Neural cell (in vitro differentiated cells): ENCODE data around the gene ALG5. TPM values are rescaled to one million over a fixed set of nuclear protein-coding genes. Genes with fewer than 3 reads are reported as not detected.

Experiments used
- H2AFZ ChIP-seq: fragments of 200-600, 300-800 bp; sonication (generic), shearing (Covaris generic); 2 replicates; pipeline ENCODE4 v1.6.0; 2014; ENCODE audit warnings: low read depth, mild to moderate bottlenecking, antibody characterized with exemption, low read length, moderate library complexity
- H3F3A ChIP-seq: fragments of 200-600 bp; shearing (Covaris generic); 2 replicates; pipeline ENCODE4 v1.6.1; 2016; ENCODE audit warnings: mild to moderate bottlenecking, moderate library complexity, mixed read lengths, antibody characterized with exemption, low read length; ENCODE audit not compliant: insufficient read depth, poor library complexity, severe bottlenecking
- H3K27ac ChIP-seq: fragments of 200-600, 300-800 bp; sonication (generic), shearing (Covaris generic); 2 replicates; pipeline ENCODE4 v1.5.1; 2014; ENCODE audit warnings: mild to moderate bottlenecking, low read length, moderate library complexity
- H3K27me3 ChIP-seq: fragments of 300-800, 200-600 bp; sonication (generic), shearing (Covaris generic); 2 replicates; pipeline ENCODE4 v1.6.0; 2014; ENCODE audit warnings: mild to moderate bottlenecking, low read depth, low read length, moderate library complexity; ENCODE audit not compliant: insufficient read depth
- H3K36me3 ChIP-seq: fragments of 300-800, 200-600 bp; sonication (generic), shearing (Covaris generic); 2 replicates; pipeline ENCODE4 v1.5.1; 2014; ENCODE audit warnings: mild to moderate bottlenecking, antibody characterized with exemption, low read length, moderate library complexity; ENCODE audit not compliant: insufficient read depth
- H3K4me2 ChIP-seq: fragments of 300-800, 200-600 bp; sonication (generic), shearing (Covaris generic); 2 replicates; pipeline ENCODE4 v1.6.0; 2014; ENCODE audit warnings: mild to moderate bottlenecking, low read length
- H3K4me3 ChIP-seq: fragments of 300-800, 200-600 bp; sonication (generic), shearing (Covaris generic); 2 replicates; pipeline ENCODE4 v1.5.1; 2014; ENCODE audit warnings: mild to moderate bottlenecking, low read length, moderate library complexity
- H3K79me2 ChIP-seq: fragments of 200-600 bp; shearing (Covaris generic); replicated peaks from 2 replicates; pipeline ENCODE4 v1.6.0; 2014; ENCODE audit warnings: mild to moderate bottlenecking, low read length, moderate library complexity; ENCODE audit not compliant: insufficient read depth
- H3K9ac ChIP-seq: fragments of 300-800, 200-600 bp; sonication (generic), shearing (Covaris generic); 2 replicates; pipeline ENCODE4 v1.6.1; 2016; ENCODE audit warnings: mild to moderate bottlenecking, low read length, mixed read lengths
- H3K9me2 ChIP-seq: fragments of 200-600 bp; shearing (Covaris generic); 2 replicates; pipeline ENCODE4 v1.6.1; 2016; ENCODE audit warnings: mild to moderate bottlenecking, low read length, mixed read lengths; ENCODE audit not compliant: insufficient read depth
- H3K9me3 ChIP-seq: fragments of 200-600, 300-800 bp; sonication (generic), shearing (Covaris generic); 2 replicates; pipeline ENCODE4 v1.6.1; 2016; ENCODE audit warnings: mild to moderate bottlenecking, mixed run types, low read length, moderate library complexity, mixed read lengths
- H4K20me1 ChIP-seq: fragments of 200-600 bp; shearing (Covaris generic); 2 replicates; pipeline ENCODE4 v1.6.1; 2016; ENCODE audit warnings: mild to moderate bottlenecking, mixed run types; ENCODE audit not compliant: insufficient read depth
- EP300 ChIP-seq: fragments of 450-650 bp; conservative IDR thresholded peaks from 2 replicates; pipeline ENCODE4 v1.6.1; 2014; ENCODE audit warnings: antibody characterized with exemption, mild to moderate bottlenecking, moderate library complexity; ENCODE audit not compliant: poor library complexity, severe bottlenecking
- EZH2 ChIP-seq: fragments of 200-600, 300-800 bp; shearing (Covaris generic), sonication (generic); IDR thresholded peaks from 2 replicates; pipeline ENCODE4 v1.6.1; 2014; ENCODE audit warnings: antibody characterized with exemption, low read length, borderline replicate concordance, mild to moderate bottlenecking; ENCODE audit not compliant: insufficient read depth, poor library complexity, severe bottlenecking
- MXI1 ChIP-seq: fragments of 450-650 bp; conservative IDR thresholded peaks from 2 replicates; pipeline ENCODE4 v1.6.1; 2014; ENCODE audit warnings: antibody characterized with exemption, mild to moderate bottlenecking; ENCODE audit not compliant: poor library complexity, severe bottlenecking
- POLR2AphosphoS5 ChIP-seq: IDR thresholded peaks from 2 replicates; pipeline ENCODE4 v1.6.1; 2012
- RAD21 ChIP-seq: fragments of 450-650 bp; conservative IDR thresholded peaks from 2 replicates; pipeline ENCODE4 v1.6.1; 2014; ENCODE audit warnings: antibody characterized with exemption, mild to moderate bottlenecking, moderate library complexity
- SMC3 ChIP-seq: fragments of 450-650 bp; conservative IDR thresholded peaks from 2 replicates; pipeline ENCODE4 v1.6.1; 2014; ENCODE audit warnings: antibody characterized with exemption, mild to moderate bottlenecking, moderate library complexity; ENCODE audit not compliant: poor library complexity
- TAF1 ChIP-seq: IDR thresholded peaks from 2 replicates; pipeline ENCODE4 v1.6.1; 2012; ENCODE audit warnings: low read depth
- polyA plus RNA-seq: library from polyadenylated mRNA; depleted of rRNA; stranded (reverse); fragments of >200 nt; gene quantifications from 2 replicates; pipeline ENCODE4 v1.2.3, GENCODE V29; 2014
- TF ChIP-seq, protein P1 (sequence below): fragments of 450-650 bp; IDR thresholded peaks from 2 replicates; pipeline ENCODE4 v1.5.1; 2014; ENCODE audit warnings: antibody characterized with exemption, mild to moderate bottlenecking, moderate library complexity; ENCODE audit not compliant: poor library complexity, severe bottlenecking
- TF ChIP-seq, protein P2 (sequence below): IDR thresholded peaks from 2 replicates; pipeline ENCODE4 v1.6.1; 2012; ENCODE audit warnings: borderline replicate concordance

The ALG5 gene
- polyA plus RNA-seq, 1 donor from 2014 or later, result 63.0 TPM

DNA sequence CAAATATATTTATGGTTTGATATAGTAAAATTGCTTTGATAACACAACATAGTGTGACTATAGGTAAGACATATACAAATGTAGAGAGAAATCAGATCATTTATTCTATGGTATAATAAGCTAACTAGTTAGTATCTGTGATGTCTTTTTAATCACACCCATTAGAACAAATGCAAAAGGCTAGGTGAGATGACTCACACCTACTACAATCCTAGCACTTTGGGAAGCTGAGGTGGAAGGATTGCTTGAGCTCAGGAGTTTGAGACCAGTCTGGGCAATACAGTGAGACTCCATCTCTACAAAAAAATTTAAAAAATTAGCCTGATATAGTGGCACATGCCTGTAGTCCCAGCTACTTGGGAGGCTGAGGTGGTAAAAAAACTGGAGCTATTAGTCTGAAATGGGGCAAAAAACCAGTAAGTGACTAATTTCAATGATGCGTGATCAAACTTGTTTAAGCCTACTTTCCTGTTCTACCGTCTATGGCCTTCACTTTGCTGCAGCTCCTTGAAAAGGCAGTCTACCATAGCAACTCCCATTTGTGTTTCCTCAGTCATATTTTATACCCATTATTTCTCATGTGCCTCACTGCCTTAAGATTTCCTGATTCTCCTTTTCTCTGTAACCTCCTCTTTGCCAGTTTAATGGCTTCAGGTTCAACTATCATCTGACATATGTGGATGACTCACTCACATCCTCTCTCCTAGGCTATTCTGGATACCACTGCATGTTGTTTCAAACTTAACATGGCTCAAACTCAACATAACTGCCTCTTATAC is 12.5 kb downstream of the ALG5 start:
- no peaks in the 10 kb centered on the region for H3K79me2 ChIP-seq
- no peak overlapping the region for H3K4me3 ChIP-seq
- no peak overlapping the region for H3K9ac ChIP-seq
- H3K27me3 ChIP-seq, result no peaks in the 10 kb centered on the region
- H2AFZ ChIP-seq, result no peak overlapping the region
- no peaks in the 10 kb centered on the region for H4K20me1 ChIP-seq
- no peaks in the 10 kb centered on the region for H3K9me3 ChIP-seq
- H3K27ac ChIP-seq, result no peak overlapping the region
- peaks cover 12% of the 10 kb centered on the region for H3K36me3 ChIP-seq
- H3F3A ChIP-seq, result no peaks in the 10 kb centered on the region
- no peaks in the 10 kb centered on the region for H3K9me2 ChIP-seq
- no peak overlapping the region for H3K4me2 ChIP-seq
- TF ChIP-seq RAD21 (no peak), TAF1 (no peak), EZH2 (no peak), POLR2AphosphoS5 (no peak), MXI1 (no peak), EP300 (no peak), SMC3 (no peak)
- TF ChIP-seq, protein P1, sequence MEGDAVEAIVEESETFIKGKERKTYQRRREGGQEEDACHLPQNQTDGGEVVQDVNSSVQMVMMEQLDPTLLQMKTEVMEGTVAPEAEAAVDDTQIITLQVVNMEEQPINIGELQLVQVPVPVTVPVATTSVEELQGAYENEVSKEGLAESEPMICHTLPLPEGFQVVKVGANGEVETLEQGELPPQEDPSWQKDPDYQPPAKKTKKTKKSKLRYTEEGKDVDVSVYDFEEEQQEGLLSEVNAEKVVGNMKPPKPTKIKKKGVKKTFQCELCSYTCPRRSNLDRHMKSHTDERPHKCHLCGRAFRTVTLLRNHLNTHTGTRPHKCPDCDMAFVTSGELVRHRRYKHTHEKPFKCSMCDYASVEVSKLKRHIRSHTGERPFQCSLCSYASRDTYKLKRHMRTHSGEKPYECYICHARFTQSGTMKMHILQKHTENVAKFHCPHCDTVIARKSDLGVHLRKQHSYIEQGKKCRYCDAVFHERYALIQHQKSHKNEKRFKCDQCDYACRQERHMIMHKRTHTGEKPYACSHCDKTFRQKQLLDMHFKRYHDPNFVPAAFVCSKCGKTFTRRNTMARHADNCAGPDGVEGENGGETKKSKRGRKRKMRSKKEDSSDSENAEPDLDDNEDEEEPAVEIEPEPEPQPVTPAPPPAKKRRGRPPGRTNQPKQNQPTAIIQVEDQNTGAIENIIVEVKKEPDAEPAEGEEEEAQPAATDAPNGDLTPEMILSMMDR, result no peak
- TF ChIP-seq, protein P2, sequence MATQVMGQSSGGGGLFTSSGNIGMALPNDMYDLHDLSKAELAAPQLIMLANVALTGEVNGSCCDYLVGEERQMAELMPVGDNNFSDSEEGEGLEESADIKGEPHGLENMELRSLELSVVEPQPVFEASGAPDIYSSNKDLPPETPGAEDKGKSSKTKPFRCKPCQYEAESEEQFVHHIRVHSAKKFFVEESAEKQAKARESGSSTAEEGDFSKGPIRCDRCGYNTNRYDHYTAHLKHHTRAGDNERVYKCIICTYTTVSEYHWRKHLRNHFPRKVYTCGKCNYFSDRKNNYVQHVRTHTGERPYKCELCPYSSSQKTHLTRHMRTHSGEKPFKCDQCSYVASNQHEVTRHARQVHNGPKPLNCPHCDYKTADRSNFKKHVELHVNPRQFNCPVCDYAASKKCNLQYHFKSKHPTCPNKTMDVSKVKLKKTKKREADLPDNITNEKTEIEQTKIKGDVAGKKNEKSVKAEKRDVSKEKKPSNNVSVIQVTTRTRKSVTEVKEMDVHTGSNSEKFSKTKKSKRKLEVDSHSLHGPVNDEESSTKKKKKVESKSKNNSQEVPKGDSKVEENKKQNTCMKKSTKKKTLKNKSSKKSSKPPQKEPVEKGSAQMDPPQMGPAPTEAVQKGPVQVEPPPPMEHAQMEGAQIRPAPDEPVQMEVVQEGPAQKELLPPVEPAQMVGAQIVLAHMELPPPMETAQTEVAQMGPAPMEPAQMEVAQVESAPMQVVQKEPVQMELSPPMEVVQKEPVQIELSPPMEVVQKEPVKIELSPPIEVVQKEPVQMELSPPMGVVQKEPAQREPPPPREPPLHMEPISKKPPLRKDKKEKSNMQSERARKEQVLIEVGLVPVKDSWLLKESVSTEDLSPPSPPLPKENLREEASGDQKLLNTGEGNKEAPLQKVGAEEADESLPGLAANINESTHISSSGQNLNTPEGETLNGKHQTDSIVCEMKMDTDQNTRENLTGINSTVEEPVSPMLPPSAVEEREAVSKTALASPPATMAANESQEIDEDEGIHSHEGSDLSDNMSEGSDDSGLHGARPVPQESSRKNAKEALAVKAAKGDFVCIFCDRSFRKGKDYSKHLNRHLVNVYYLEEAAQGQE, result no peak

DNA sequence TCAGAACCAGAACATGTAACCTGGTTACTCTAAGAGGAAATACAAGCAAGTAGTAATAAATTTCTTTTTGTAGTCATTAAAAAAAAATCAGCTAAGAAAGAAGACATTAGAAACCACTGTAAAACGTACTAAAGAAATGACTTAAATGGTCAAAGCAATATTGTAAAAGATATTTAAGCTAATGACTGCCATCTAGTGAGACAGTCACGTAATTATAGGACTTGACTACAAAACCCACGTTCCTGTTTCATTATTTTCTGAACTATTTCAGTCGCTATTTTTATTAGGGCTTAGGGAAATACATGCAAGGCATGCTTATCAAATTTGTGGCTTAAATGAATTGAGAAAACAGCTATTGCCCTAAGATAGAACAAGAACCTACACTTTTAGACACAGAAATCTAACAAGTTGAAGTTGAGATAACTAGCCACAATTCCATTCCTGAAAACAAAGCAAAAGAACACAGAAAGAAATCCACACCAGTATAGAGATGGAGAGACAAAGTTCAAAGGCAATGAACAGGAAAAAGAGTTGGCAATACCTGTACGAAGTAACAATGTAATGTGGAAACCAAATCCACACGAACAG is 17.9 kb downstream of the ALG5 start:
- Histone ChIP-seq H2AFZ (no peak overlapping the region), H3K9ac (no peak overlapping the region)

More for the DNA sequence above, 17.9 kb downstream of the ALG5 start:
- H3K27me3 ChIP-seq, result no peaks in the 10 kb centered on the region
- H3F3A ChIP-seq, result no peaks in the 10 kb centered on the region
- H3K79me2 ChIP-seq, result no peaks in the 10 kb centered on the region
- H4K20me1 ChIP-seq, result no peaks in the 10 kb centered on the region
- H3K9me2 ChIP-seq, result no peaks in the 10 kb centered on the region
- no peak overlapping the region for H3K4me2 ChIP-seq
- H3K4me3 ChIP-seq, result no peak overlapping the region
- H3K36me3 ChIP-seq, result peaks cover 6% of the 10 kb centered on the region
- no peak overlapping the region for H3K27ac ChIP-seq
- TF ChIP-seq RAD21 (peak; percentile 83), EP300 (no peak), SMC3 (peak; percentile 85)
- TF ChIP-seq, protein P1, result peak; percentile 78
- no peaks in the 10 kb centered on the region for H3K9me3 ChIP-seq
